Measurements from ENCODE around the gene NUAK1.

The NUAK1 gene

DNA sequence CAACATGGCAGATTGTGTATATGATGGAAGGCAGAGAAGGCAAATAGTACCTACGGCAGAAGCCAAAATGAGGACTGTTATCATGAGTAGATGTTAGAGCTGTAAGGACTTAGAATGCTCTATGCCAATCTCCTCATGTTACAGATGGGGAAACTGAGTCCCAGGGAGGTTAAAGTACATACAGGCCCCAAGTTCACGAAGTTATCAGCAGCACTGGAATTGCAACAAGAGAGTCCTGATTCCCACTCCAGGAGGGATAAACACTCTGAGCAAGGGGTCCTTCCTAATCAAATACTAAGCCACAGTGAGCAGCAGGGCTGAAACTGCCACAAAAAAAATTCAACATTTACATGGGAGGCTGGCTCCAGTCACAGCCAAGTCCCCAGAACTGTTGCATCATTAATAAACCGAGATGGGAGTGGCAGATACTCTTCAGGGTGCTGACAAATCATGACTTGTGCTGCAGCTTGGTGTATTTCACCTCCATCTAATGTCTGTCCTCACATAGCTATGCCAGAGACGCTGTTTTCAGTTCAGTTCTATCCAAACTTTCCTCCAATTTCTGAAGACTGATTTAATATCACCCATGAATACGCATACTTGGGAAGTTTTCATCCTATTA is 24.2 kb downstream of the NUAK1 start:
- Histone ChIP-seq H3K27ac (replicated peaks) (no peak overlapping the region), H3K4me3 (replicated peaks; ENCODE audit: insufficient read depth, low read length) (no peak overlapping the region), H3K27me3 (ENCODE audit: insufficient read depth, poor library complexity, severe bottlenecking) (peaks cover 4% of the 10 kb centered on the region)
- no peak for TF ChIP-seq REST (IDR thresholded peaks at IDR 0.05; ENCODE audit: insufficient replicate concordance, low read depth)
- TF ChIP-seq POLR2AphosphoS5 (IDR thresholded peaks at IDR 0.05; ENCODE audit: low read depth): no peak
- no peak for TF ChIP-seq SPI1 (IDR thresholded peaks at IDR 0.05; ENCODE audit: borderline replicate concordance, low read depth)
- TF ChIP-seq, protein P1, sequence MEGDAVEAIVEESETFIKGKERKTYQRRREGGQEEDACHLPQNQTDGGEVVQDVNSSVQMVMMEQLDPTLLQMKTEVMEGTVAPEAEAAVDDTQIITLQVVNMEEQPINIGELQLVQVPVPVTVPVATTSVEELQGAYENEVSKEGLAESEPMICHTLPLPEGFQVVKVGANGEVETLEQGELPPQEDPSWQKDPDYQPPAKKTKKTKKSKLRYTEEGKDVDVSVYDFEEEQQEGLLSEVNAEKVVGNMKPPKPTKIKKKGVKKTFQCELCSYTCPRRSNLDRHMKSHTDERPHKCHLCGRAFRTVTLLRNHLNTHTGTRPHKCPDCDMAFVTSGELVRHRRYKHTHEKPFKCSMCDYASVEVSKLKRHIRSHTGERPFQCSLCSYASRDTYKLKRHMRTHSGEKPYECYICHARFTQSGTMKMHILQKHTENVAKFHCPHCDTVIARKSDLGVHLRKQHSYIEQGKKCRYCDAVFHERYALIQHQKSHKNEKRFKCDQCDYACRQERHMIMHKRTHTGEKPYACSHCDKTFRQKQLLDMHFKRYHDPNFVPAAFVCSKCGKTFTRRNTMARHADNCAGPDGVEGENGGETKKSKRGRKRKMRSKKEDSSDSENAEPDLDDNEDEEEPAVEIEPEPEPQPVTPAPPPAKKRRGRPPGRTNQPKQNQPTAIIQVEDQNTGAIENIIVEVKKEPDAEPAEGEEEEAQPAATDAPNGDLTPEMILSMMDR (IDR thresholded peaks at IDR 0.05; ENCODE audit: insufficient read depth, low read length): no peak
- TF ChIP-seq GABPA (IDR thresholded peaks at IDR 0.05; ENCODE audit: low read depth): no peak
- no peak for DNase-seq (ENCODE audit: low read depth in 1 of 2, low spot score in 1 of 2)

- DNase-seq (ENCODE audit: low read depth in 1 of 2, low spot score in 1 of 2): no peak
- H3K27ac ChIP-seq (replicated peaks): no peak overlapping the region
- no peak overlapping the region for H3K4me3 ChIP-seq (replicated peaks; ENCODE audit: insufficient read depth, low read length)
- TF ChIP-seq SPI1 (IDR thresholded peaks at IDR 0.05; ENCODE audit: borderline replicate concordance, low read depth) (no peak), REST (IDR thresholded peaks at IDR 0.05; ENCODE audit: insufficient replicate concordance, low read depth) (no peak), GABPA (IDR thresholded peaks at IDR 0.05; ENCODE audit: low read depth) (no peak), POLR2AphosphoS5 (IDR thresholded peaks at IDR 0.05; ENCODE audit: low read depth) (no peak)
- TF ChIP-seq, protein P1 (IDR thresholded peaks at IDR 0.05; ENCODE audit: insufficient read depth, low read length): no peak
- peaks cover 4% of the 10 kb centered on the region for H3K27me3 ChIP-seq (ENCODE audit: insufficient read depth, poor library complexity, severe bottlenecking)
Measured at GRCh38 chr12:106113824-106114446, 24.8 kb downstream of the NUAK1 start.

- H3K27ac ChIP-seq (replicated peaks): no peak overlapping the region
- H3K4me3 ChIP-seq (replicated peaks; ENCODE audit: insufficient read depth, low read length): no peak overlapping the region
- TF ChIP-seq REST (IDR thresholded peaks at IDR 0.05; ENCODE audit: insufficient replicate concordance, low read depth) (no peak), GABPA (IDR thresholded peaks at IDR 0.05; ENCODE audit: low read depth) (no peak), POLR2AphosphoS5 (IDR thresholded peaks at IDR 0.05; ENCODE audit: low read depth) (no peak), SPI1 (IDR thresholded peaks at IDR 0.05; ENCODE audit: borderline replicate concordance, low read depth) (no peak)
- TF ChIP-seq, protein P1 (IDR thresholded peaks at IDR 0.05; ENCODE audit: insufficient read depth, low read length): no peak
- H3K27me3 ChIP-seq (ENCODE audit: insufficient read depth, poor library complexity, severe bottlenecking): peaks cover 4% of the 10 kb centered on the region
- DNase-seq (ENCODE audit: low read depth in 1 of 2, low spot score in 1 of 2): no peak
Measured at GRCh38 chr12:106113446-106113823, 25.3 kb downstream of the NUAK1 start.
